Activated naive CD4-positive, alpha-beta T cell (primary cell): ENCODE measurements around the gene OTOGL.

Source experiments
- DNase-seq, 4 experiments: peaks; one replicate each; lab custom pipeline; 2025; lab: John Stamatoyannopoulos, UW

OTOGL gene

DNA sequence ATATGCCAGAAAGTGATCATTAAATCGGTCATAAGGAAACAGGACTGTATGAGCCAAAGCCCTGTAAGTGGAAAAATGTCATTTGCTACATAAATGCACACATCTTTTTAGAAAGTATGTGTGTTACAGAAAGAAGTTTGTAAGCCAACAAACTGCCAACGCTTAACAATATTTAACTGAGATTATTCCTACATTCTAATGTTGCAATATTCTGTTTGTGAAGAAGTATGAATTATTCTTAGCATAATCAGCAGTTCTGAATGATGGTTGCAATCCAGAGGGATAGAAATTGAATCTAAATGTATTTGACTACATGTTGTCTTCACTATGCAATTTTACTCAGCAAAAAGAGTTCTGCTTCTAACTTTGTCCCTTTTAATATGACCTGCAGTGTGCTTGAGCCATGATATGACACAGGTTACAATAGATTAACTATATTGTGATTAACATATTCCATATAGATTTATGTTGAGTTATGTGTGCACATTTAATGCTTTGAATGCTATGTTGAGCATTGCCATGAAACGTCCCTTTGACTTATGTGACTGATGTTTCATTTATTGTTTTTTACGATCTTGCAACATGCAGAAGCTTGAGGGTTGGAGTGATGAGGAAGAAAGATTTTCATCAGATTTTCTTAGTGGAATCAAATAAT, 277.9 kb downstream of the OTOGL start:
- no peak for DNase-seq

DNA sequence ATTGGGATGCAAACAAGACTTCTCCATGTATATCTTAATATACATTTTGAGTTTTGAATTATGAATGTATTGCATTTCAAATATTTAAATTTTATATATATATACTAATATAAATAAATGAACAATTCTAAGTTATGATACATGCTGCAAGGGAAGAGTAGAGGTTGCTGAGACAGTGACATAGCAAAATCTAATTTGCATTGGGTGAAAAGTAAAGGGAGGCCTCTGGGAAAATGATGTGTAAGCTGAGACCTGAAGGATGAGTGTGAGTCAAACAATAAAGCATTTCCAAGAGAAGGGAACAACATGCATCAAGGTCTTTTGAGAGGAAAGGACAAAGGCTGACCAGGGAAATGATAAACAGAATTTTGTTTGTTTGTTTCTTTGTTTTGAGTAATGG, 281.8 kb downstream of the OTOGL start:
- DNase-seq, result no peak

DNA sequence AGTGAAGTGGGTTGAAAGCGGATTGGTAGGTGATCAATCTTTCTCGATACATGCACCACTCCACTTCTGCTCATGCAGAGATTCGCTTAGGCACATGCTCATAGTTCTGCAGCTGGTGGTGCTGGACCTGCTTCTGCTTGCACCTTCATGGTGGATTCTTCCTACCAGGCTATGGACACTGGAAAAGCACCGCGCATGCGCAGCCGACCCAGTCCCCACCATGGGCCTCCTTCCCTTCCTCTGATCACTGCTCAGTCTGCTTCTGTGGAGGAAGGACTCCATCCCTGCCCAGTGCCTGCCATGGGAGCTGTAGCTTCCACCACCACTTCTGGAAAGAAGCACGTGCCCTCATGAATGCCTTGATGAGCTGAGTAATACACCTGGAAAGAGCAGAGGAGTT, 282.9 kb downstream of the OTOGL start:
- no peak for DNase-seq

DNA sequence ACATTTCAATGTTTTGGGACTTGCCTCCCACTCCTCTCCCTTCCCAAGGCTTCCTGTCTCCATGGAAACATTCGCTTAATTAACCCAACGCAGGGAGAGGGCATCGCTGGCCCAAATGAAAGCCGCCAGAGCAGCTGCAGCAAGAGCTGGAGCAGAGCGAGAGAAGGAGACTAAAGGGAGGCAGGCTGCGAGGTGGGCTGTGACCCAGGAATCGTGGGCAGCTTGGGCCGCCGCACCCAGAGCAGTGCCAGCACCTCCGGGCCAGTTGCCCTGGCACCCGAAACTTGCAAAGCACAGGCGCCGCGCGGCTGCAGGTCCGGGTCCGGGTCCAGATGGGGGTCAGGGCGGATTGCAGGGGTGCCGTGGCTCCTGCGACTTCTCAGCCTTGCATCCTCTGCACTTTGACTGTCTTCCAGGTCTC, 301.2 kb downstream of the OTOGL start:
- DNase-seq, result no peak

DNA sequence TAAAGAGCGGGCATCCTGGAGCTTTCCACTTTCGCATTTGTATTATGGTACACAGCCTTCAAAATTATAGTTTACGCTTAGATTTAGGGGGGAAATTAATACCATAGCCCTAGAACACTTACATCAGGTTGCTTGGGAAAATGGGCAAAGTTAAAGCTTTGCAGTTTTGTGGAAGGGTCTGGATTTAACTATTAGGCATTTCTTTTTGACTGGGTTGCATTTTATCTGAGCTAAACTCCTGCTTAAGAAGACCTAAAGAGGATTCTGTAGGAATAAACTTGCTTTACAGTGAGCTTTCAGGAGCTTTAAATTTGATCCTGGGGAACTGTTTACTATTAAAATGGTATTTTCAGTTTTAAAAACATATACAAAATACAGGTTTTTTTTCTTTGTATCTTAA, 301.9 kb downstream of the OTOGL start:
- DNase-seq, result no peak

DNA sequence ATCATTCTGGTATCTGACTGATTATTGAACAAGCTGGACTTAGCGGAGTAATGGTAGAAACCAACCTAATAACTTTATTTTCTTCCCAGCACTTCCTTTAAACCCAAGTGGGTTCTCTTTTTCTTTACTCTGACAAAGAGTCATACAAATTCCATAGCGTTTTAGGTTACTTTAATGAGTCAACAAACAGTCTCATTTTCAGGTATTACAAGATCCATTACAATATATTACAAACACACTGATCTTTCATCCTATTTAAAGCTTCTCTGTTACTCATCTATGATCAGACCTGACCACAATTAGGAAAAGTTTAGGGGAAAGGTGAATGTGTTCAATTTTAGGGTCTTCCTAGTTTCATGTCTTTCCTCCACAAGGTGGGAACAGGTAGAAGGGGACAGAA, 305.3 kb downstream of the OTOGL start:
- DNase-seq, result no peak

DNA sequence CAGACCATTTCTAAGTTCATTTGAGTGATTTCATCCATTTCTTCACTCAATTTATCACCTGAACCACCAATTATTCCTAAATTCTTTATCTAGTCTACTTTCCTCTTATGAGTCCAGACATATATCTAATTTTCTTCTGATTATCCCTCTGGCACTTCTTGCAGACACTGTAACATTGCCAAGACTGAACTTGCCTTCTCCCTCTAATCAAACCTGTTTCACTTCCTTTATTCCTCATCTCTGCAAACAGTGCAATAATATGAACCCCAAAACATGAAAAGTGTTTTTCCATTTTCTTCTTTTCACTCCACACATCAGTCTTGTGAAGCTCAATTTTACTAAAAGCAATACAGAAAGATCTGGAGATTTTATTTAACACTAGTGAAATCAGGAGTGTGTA, 306.9 kb downstream of the OTOGL start:
- no peak for DNase-seq

DNA sequence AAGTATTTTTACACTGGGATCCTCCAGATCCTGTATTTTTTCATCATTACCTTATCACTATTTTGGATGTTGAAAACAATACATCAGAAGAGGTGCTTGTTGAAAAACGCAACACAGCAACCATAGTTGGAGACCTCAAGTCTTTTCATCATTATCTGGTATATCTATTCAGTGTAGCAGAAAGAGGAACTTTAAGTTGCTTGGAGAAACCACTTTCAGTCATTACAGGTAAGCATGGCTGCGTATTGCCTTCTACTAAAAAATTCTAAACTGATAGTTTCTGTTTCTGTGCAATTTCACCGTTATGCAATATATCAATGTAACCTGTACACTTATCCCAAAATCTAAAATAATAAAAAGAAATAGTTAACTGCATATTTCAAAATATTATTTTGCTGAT, 312.4 kb downstream of the OTOGL start:
- DNase-seq, result no peak

DNA sequence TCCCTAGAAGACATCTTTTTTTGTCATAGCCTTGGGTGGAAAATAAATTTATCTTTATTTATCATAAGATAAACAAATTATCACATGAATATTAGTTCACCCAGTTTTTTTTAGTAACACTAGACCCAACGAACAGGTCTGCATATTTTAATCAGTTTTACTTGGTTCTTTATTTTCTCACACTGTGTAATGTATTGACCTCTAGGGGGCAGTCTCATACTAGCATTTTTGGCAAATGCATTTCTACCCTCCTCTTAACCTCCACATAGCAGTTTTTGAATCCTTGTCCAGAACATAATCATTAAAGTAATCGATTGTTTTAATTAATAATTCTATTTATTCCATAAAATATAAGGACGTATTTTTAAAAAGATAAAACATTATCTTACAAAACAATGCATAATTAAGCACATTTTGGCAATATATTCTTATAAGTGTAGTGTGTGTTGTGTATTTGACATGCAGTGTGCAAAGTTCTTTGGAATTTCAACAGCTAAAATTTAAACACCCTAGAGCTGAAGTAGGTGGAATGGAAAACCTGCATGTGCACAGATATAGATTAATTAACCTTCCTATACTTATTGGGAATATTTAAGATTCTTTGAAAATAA, 313.1 kb downstream of the OTOGL start:
- no peak for DNase-seq

DNA sequence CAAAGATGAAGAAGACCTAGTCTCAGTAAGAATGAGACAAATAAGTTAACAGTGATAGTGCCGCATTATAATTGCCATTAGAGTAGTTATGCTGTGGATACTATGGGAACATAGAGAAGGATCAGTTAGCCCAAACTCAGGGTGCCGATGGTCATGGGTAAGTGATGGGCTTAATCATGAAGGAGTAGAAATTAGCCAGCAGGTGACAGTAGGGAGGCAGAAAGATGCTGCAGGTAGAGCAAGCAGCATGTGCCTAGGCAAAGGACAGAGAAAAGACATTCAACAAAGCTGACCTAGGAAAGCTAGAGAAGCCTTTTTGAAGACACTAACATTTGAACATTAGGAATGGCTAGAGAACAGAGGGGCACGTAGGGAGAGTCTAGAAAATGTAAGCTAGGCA, 314.1 kb downstream of the OTOGL start:
- no peak for DNase-seq

DNA sequence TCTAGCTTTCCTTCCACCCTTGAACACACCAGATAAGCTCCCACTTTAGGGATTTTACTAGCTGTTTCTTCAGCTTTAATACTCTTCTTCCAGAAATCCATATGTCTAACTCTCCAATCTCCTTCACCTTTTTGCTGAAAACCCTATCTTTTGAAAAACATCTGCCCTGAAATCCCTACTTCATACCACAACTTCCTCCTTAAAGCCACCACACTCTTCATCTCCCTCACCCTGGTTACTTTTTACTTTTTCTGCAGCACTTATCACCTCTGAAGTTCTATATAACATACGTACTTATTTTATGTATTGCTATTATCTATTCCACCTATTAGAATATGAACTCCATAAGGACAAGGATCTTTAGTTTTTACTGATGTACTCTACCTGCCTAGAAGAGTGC, 316.1 kb downstream of the OTOGL start:
- no peak for DNase-seq

DNA sequence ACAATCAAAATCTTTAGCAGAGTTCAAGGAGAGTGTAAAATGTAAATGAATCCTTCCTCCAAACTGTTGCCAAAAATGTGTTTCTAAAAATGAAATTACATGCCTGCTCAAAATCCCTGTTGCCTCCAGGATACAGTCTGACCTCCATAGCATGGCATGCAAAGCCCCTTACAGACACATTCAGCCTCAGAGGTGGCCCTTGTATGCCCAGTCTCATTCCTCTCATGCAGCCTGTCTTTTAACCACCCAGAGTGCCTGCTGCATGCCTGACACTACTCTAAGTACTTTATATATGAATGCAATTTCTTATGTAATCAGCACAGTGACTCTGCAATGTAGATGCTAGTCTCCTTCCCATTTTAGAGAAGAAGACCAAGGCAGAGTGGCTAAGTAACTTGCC, 320.3 kb downstream of the OTOGL start:
- DNase-seq, result no peak

DNA sequence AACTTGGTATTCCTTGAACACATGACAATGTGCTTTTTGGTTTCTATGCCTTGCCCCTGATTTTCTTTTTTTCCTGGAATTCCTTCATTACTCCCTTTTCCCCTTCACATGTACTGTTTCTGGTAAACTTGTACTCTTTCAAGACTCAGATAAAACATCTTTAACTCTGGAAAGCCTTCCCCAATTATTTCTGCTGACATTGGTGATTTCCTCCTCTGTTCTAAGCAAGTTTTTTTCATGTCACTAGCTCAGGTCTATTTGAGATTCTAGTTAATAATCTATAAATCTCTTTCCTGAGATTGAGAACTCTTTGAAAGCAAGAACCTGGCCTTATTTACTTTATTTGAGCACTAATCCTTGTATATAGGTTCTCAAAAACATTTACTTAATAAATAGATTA, 320.7 kb downstream of the OTOGL start:
- no peak for DNase-seq

DNA sequence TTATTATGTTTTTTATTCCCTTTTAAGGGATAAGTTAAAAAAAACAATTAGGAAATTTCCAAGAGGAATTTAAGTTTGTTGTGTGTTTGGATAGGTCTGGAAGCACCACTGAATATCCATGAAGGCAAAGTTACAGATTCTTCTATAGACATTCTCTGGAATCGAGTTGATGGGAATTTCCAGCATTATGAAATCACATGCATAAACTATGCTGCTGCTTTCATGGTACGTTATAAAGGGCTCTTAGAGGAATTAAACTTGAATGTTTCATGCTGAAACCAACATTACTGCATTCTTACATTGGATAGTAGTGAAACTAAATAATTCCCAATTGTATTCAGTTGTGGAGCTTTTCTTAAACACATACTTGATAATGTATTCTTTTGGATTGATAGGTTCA, 323.2 kb downstream of the OTOGL start:
- DNase-seq, result no peak
